ENCODE results near the gene FRMD7. TPM values are rescaled to one million over a fixed set of nuclear protein-coding genes. Genes with fewer than 3 reads are reported as not detected.

Gene FRMD7
- total RNA-seq, 4 donors from 2014 or later = 0.17 TPM; not detected in 3

GRCh38 chrX:132037479-132037993, 90.3 kb downstream of the FRMD7 start:
- TF ChIP-seq CTCF (IDR thresholded peaks at IDR 0.05; ENCODE audit: low read depth) = no peak

GRCh38 chrX:132034648-132035047, 93.2 kb downstream of the FRMD7 start:
- no peak for TF ChIP-seq CTCF (IDR thresholded peaks at IDR 0.05; ENCODE audit: low read depth)

GRCh38 chrX:132033166-132033565, 94.7 kb downstream of the FRMD7 start:
- no peak for TF ChIP-seq CTCF (IDR thresholded peaks at IDR 0.05; ENCODE audit: low read depth)

- TF ChIP-seq CTCF (IDR thresholded peaks at IDR 0.05; ENCODE audit: low read depth) = no peak
These were observed 96.0 kb downstream of the FRMD7 start for GRCh38 chrX:132031867-132032266.

GRCh38 chrX:132030264-132030663, 97.6 kb downstream of the FRMD7 start:
- TF ChIP-seq CTCF (IDR thresholded peaks at IDR 0.05; ENCODE audit: low read depth) = no peak

Other genes starting within 250 kb of the FRMD7 start
- gene STK26, start 104.7 kb downstream of the FRMD7 start, total RNA-seq = 1 to 10 TPM; 5.4 to 8.4 (median 7.3) TPM
- gene RAP2C, start 91.4 kb upstream of the FRMD7 start, total RNA-seq = 10 to 100 TPM; 22.9 to 26.9 (median 26.2) TPM